GM18520 (cell line): ENCODE measurements around the gene SYNE1.

ENCODE experiments used
- ATAC-seq: cut with Tn5 transposase; IDR thresholded peaks from one replicate; pipeline ENCODE4 v1.9.1; 2021; ENCODE audit not compliant: unreplicated experiment

SYNE1 gene

DNA sequence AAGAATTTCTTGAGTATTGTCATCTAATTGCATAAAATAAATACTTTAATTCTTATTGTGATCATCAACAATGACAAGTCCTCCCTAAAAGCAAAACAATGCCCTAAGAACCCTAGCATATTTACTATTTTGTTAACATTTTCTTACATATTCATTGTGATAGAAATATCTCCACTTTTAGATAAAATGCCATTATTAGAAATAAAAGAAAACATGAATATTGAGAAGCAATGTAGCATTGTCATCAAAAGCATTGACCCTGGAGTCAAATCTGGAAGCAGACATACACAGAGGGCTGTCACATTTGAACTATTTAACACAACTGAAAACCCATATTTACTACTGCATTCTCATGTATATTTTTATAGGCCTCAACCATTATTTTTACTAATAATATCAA is 257.7 kb downstream of the SYNE1 start:
- no peak for ATAC-seq

- ATAC-seq, result no peak
Observed at GRCh38 chr6:152378169-152378568, 259.0 kb downstream of the SYNE1 start.

DNA sequence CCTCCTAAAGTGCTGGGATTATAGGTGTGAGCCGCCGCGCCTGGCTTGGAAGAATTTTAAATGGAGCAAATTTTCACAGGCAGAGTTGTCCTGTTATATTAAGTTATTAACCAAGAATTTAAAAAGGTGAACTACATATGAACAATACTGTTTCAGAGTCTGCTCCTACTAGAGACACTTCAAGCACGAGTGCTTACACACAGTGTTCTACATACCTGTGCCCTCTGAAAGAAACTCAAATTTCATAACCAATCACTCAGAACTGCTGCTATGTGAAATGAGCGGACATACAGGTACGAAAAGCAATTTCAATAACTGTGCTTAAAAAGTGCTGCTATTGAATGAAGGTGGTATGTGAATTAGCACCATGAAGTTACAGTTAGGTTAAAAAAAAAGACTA is 262.0 kb downstream of the SYNE1 start:
- no peak for ATAC-seq

- no peak for ATAC-seq
Observed at GRCh38 chr6:152372945-152373344, 264.2 kb downstream of the SYNE1 start.

GRCh38 chr6:152371775-152372174 is 265.4 kb downstream of the SYNE1 start:
- ATAC-seq, result no peak

GRCh38 chr6:152368751-152369624 is 268.2 kb downstream of the SYNE1 start:
- ATAC-seq, result no peak

- no peak for ATAC-seq
Observed at GRCh38 chr6:152364866-152365265, 272.3 kb downstream of the SYNE1 start.

- ATAC-seq, result no peak
Observed at GRCh38 chr6:152360034-152360433, 277.1 kb downstream of the SYNE1 start.

GRCh38 chr6:152356662-152357061 is 280.5 kb downstream of the SYNE1 start:
- peak; percentile 53 for ATAC-seq

DNA sequence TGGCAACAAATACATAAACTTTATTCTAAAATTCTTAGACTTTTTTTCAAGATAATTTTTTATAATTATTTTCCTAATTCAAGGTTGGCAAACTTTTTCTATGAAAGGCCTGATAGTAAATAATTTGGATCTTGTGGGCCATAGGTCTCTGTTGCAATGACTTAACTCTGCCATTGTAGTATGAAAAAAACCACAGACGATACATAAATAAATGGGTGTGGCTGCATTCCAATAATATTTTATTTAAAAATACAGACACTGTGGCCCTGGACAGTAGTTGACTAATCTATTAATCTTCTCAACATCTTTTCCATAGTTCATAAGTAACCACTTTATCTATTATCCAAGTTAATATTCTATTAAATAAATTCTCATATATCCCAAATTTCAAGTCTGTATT is 281.1 kb downstream of the SYNE1 start:
- no peak for ATAC-seq

DNA sequence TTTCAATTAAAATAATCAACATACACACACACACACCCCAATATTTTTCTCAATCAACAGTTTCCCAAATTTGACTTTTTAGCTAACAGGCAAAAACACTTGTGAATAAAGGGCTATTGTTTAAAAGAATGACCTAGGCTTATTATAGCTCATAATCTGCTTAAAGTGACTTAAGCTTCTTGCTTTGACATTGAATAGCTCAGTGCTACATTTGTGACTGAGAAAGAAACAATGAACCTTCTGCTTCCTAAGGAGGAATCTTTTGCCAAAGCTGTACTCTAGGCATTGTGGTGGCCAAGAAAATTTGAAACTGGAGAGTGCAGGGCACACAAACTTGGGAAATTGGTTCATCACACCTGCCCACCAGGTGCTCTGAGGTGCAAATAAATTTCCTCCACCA is 282.0 kb downstream of the SYNE1 start:
- ATAC-seq, result no peak

- ATAC-seq, result no peak
Observed at GRCh38 chr6:152353440-152353839, 283.7 kb downstream of the SYNE1 start.

GRCh38 chr6:152351742-152352141 is 285.4 kb downstream of the SYNE1 start:
- ATAC-seq, result no peak

GRCh38 chr6:152351110-152351509 is 286.1 kb downstream of the SYNE1 start:
- no peak for ATAC-seq

GRCh38 chr6:152348116-152348515 is 289.0 kb downstream of the SYNE1 start:
- ATAC-seq, result no peak

DNA sequence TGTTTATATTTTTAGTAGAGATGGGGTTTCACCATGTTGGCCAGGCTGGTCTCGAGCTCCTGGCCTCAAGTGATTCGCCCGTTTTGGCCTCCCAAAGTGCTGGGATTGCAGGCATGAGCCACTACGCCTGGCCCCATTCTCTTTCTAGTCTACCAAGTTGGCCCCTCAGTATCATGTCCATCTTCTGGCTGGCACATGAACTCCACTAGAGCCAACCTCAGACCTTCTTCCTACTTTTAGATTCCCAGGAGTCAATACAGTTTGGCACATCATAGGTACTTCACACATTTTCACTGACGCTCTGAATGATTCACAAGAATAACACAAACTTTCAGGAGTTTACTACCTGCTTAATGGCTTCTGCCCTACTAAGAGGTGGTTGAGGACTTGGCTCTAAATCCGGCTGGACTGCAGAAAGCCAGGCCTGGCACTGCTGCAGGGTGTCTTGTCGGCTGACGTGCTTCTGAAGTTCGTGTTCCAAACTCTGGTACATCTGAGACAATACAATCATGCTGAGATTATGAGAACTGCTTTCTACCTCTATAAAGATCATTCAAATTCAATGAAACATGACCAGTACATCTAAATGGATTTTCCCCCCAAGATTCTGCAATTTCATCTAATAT is 293.3 kb downstream of the SYNE1 start:
- no peak for ATAC-seq

- no peak for ATAC-seq
Observed at GRCh38 chr6:152341596-152341995, 295.6 kb downstream of the SYNE1 start.

- peak; percentile 66 for ATAC-seq
Observed at GRCh38 chr6:152338335-152339125, 298.6 kb downstream of the SYNE1 start.

GRCh38 chr6:152334555-152334954 is 302.6 kb downstream of the SYNE1 start:
- ATAC-seq, result no peak

DNA sequence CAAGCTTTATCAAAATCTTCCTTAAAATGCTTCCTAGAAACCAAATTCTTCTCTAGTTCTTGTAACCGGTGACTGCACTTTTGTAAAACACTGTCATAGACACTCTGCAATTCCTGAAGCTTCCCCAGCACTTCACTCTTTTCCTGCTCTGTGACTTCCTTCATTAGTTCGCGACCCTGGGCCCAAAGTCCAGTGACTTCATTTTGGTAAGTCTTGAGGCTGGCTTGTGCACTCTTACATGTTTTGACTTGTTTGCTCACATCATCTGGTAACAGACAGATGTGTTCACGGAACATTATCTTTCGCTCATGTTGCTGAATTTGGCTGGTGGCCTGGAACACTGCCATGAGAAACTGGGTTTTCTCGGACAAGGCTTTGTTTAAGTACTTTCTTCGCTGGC is 306.2 kb downstream of the SYNE1 start:
- no peak for ATAC-seq

- ATAC-seq, result no peak
Observed at GRCh38 chr6:152329638-152330448, 307.3 kb downstream of the SYNE1 start.
